Measurements from ENCODE around the gene GNL3L. TPM values are rescaled to one million over a fixed set of nuclear protein-coding genes. Genes with fewer than 3 reads are reported as not detected.

The GNL3L gene
- total and polyA plus RNA-seq, 2 donors from 2014 or later, result 2.5 to 45.0 TPM

- no peaks in the 10 kb centered on the region for H3K36me3 ChIP-seq (ENCODE audit: control insufficient read depth in 2 of 3, insufficient read depth in 3 of 3, low read length in 3 of 3)
- H3K27me3 ChIP-seq (ENCODE audit: control insufficient read depth, insufficient read depth, low read length), result no peaks in the 10 kb centered on the region
- H3K27ac ChIP-seq (ENCODE audit: low read depth in 2 of 2, low read length in 2 of 2), result peak overlapping the region in 1 of 2 donors; percentile 2
- DNase-seq (peak in 4 of 5 donors; percentile 30 to 75 (median 46)), FAIRE-seq (no peak)
- H3K9ac ChIP-seq (ENCODE audit: low read length in 3 of 3), result peak overlapping the region in 2 of 3 donors; percentile 6 to 62
- TF ChIP-seq CTCF (IDR thresholded peaks at IDR 0.05; ENCODE audit: borderline replicate concordance, extremely low read depth, insufficient read depth), result no peak
- no peaks in the 10 kb centered on the region for H3K9me3 ChIP-seq (ENCODE audit: control insufficient read depth in 2 of 3, insufficient read depth in 1 of 3, low read length in 3 of 3)
- peaks cover 0 to 5% (median 0%) of the 10 kb centered on the region in 3 donors for H3K4me1 ChIP-seq (ENCODE audit: control insufficient read depth in 2 of 3, insufficient read depth in 2 of 3, low read depth in 1 of 3, low read length in 3 of 3)
- peak overlapping the region; percentile 59 to 70 (median 65) for H3K4me3 ChIP-seq (ENCODE audit: low read length in 3 of 3)
- intact Hi-C loops (cut with DNase I), result no loop called here
These were observed 34.8 kb upstream of the GNL3L start for GRCh38 chrX:54494989-54495813.

GRCh38 chrX:54495814-54496516 is 34.1 kb upstream of the GNL3L start, which contains the start of gene FGD1:
TSS of gene FGD1 (minus strand) at chrX:54496234. CDS start at chrX:54495432, 802 bp downstream.
- DNase-seq, result peak; percentile 79 to 84 (median 83)
- no peak for FAIRE-seq

GRCh38 chrX:54496517-54496852 is 33.5 kb upstream of the GNL3L start:
- DNase-seq (no peak), FAIRE-seq (no peak)
- Histone ChIP-seq H3K9ac (ENCODE audit: low read length in 3 of 3) (peak overlapping the region in 1 of 3 donors; percentile 22), H3K4me1 (ENCODE audit: control insufficient read depth in 2 of 3, insufficient read depth in 2 of 3, low read depth in 1 of 3, low read length in 3 of 3) (peaks cover 0 to 5% (median 0%) of the 10 kb centered on the region in 3 donors), H3K36me3 (ENCODE audit: control insufficient read depth in 2 of 3, insufficient read depth in 3 of 3, low read length in 3 of 3) (no peaks in the 10 kb centered on the region), H3K27me3 (ENCODE audit: control insufficient read depth, insufficient read depth, low read length) (no peaks in the 10 kb centered on the region), H3K27ac (ENCODE audit: low read depth in 2 of 2, low read length in 2 of 2) (no peak overlapping the region), H3K9me3 (ENCODE audit: control insufficient read depth in 2 of 3, insufficient read depth in 1 of 3, low read length in 3 of 3) (no peaks in the 10 kb centered on the region), H3K4me3 (ENCODE audit: low read length in 3 of 3) (peak overlapping the region; percentile 37 to 58 (median 38))
- no peak for TF ChIP-seq CTCF (IDR thresholded peaks at IDR 0.05; ENCODE audit: borderline replicate concordance, extremely low read depth, insufficient read depth)
- intact Hi-C loops (cut with DNase I), result no loop called here

More at GRCh38 chrX:54495814-54496516, 34.1 kb upstream of the GNL3L start, which contains the start of gene FGD1:
- Histone ChIP-seq H3K4me3 (ENCODE audit: low read length in 3 of 3) (peak within 1 kb of the TSS; percentile 59 to 70 (median 65)), H3K27me3 (ENCODE audit: control insufficient read depth, insufficient read depth, low read length) (no peaks in the 10 kb centered on the region), H3K27ac (ENCODE audit: low read depth in 2 of 2, low read length in 2 of 2) (peak within 1 kb of the TSS; percentile 2 to 22), H3K4me1 (ENCODE audit: control insufficient read depth in 2 of 3, insufficient read depth in 2 of 3, low read depth in 1 of 3, low read length in 3 of 3) (peaks cover 0 to 5% (median 0%) of the 10 kb centered on the region in 3 donors), H3K9ac (ENCODE audit: low read length in 3 of 3) (peak within 1 kb of the TSS in 1 of 3 donors; percentile 22), H3K36me3 (ENCODE audit: control insufficient read depth in 2 of 3, insufficient read depth in 3 of 3, low read length in 3 of 3) (no peaks in the 10 kb centered on the region), H3K9me3 (ENCODE audit: control insufficient read depth in 2 of 3, insufficient read depth in 1 of 3, low read length in 3 of 3) (no peaks in the 10 kb centered on the region)
- TF ChIP-seq CTCF (IDR thresholded peaks at IDR 0.05; ENCODE audit: borderline replicate concordance, extremely low read depth, insufficient read depth), result no peak
- intact Hi-C loops (cut with DNase I), result no loop called here

Measured in kidney (tissue), 14 donors.